DOHH2 (cell line): Measurements from ENCODE around the gene ASIC5.

Experiments
- H3F3A ChIP-seq: fragments of 200-600 bp; sonication (generic), shearing (Covaris generic); 2 replicates; pipeline ENCODE4 v1.6.0; 2016; ENCODE audit warnings: antibody characterized with exemption, mild to moderate bottlenecking; ENCODE audit not compliant: control insufficient read depth, insufficient read depth
- H3K27ac ChIP-seq: fragments of 200-600 bp; sonication (generic); 2 replicates; pipeline ENCODE4 v1.5.1; 2014; ENCODE audit warnings: low read depth, mild to moderate bottlenecking, low read length, moderate library complexity
- H3K27me3 ChIP-seq: fragments of 200-600 bp; sonication (generic); 2 replicates; pipeline ENCODE4 v1.6.1; 2014; ENCODE audit warnings: mild to moderate bottlenecking, low read length, mixed read lengths; ENCODE audit not compliant: control insufficient read depth
- H3K36me3 ChIP-seq: fragments of 200-600 bp; sonication (generic); 2 replicates; pipeline ENCODE4 v1.6.1; 2014; ENCODE audit warnings: mild to moderate bottlenecking, low read length, moderate library complexity, mixed read lengths; ENCODE audit not compliant: control insufficient read depth
- H3K4me1 ChIP-seq: fragments of 200-600 bp; sonication (generic); 2 replicates; pipeline ENCODE4 v1.6.1; 2014; ENCODE audit warnings: mild to moderate bottlenecking, low read length, mixed read lengths; ENCODE audit not compliant: control insufficient read depth
- H3K4me2 ChIP-seq: fragments of 200-600 bp; sonication (generic); 2 replicates; pipeline ENCODE4 v1.6.0; 2014; ENCODE audit warnings: mild to moderate bottlenecking, low read length, moderate library complexity
- H3K4me3 ChIP-seq: fragments of 200-600 bp; sonication (generic); 2 replicates; pipeline ENCODE4 v1.5.1; 2014; ENCODE audit warnings: mild to moderate bottlenecking, low read length, mixed read lengths
- H3K79me2 ChIP-seq: fragments of 200-600 bp; sonication (generic); 2 replicates; pipeline ENCODE4 v1.6.1; 2014; ENCODE audit warnings: mild to moderate bottlenecking, low read length, mixed read lengths; ENCODE audit not compliant: control insufficient read depth
- H3K9me2 ChIP-seq: fragments of 200-600 bp; sonication (generic); replicated peaks from 2 replicates; pipeline ENCODE4 v1.6.1; 2014; ENCODE audit warnings: mild to moderate bottlenecking, low read length, mixed read lengths; ENCODE audit not compliant: control insufficient read depth
- H3K9me3 ChIP-seq: fragments of 200-600 bp; sonication (generic); 2 replicates; pipeline ENCODE4 v1.6.1; 2014; ENCODE audit warnings: antibody characterized with exemption, low read length, mixed read lengths; ENCODE audit not compliant: control insufficient read depth, insufficient read depth
- H4K20me1 ChIP-seq: fragments of 200-600 bp; sonication (generic); 2 replicates; pipeline ENCODE4 v1.6.0; 2014; ENCODE audit warnings: low read depth, mild to moderate bottlenecking, antibody characterized with exemption, low read length, moderate library complexity; ENCODE audit not compliant: control insufficient read depth, insufficient read depth
- EZH2phosphoT487 ChIP-seq: fragments of 200-600 bp; sonication (generic); IDR thresholded peaks from 2 replicates; pipeline ENCODE4 v1.6.1; 2017; ENCODE audit warnings: borderline replicate concordance, mild to moderate bottlenecking, antibody characterized with exemption, low read length, moderate library complexity, mixed read lengths
- TF ChIP-seq, protein P1 (sequence below): fragments of 200-600 bp; sonication (generic); IDR thresholded peaks from one replicate; pipeline ENCODE4 v1.5.1; 2014; ENCODE audit warnings: antibody characterized with exemption, mild to moderate bottlenecking, low read depth, low read length; ENCODE audit not compliant: poor library complexity, severe bottlenecking

Gene ASIC5

GRCh38 chr4:155846929-155847328 lies 19.1 kb downstream of the ASIC5 start:
- Histone ChIP-seq H3K36me3 (no peaks in the 10 kb centered on the region), H3K4me2 (no peak overlapping the region), H3K9me3 (no peaks in the 10 kb centered on the region), H3F3A (no peaks in the 10 kb centered on the region), H3K4me1 (no peaks in the 10 kb centered on the region), H3K4me3 (no peak overlapping the region), H3K27ac (no peak overlapping the region), H4K20me1 (no peaks in the 10 kb centered on the region), H3K79me2 (no peaks in the 10 kb centered on the region), H3K9me2 (no peaks in the 10 kb centered on the region), H3K27me3 (no peaks in the 10 kb centered on the region)
- TF ChIP-seq, protein P1, sequence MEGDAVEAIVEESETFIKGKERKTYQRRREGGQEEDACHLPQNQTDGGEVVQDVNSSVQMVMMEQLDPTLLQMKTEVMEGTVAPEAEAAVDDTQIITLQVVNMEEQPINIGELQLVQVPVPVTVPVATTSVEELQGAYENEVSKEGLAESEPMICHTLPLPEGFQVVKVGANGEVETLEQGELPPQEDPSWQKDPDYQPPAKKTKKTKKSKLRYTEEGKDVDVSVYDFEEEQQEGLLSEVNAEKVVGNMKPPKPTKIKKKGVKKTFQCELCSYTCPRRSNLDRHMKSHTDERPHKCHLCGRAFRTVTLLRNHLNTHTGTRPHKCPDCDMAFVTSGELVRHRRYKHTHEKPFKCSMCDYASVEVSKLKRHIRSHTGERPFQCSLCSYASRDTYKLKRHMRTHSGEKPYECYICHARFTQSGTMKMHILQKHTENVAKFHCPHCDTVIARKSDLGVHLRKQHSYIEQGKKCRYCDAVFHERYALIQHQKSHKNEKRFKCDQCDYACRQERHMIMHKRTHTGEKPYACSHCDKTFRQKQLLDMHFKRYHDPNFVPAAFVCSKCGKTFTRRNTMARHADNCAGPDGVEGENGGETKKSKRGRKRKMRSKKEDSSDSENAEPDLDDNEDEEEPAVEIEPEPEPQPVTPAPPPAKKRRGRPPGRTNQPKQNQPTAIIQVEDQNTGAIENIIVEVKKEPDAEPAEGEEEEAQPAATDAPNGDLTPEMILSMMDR: no peak
- no peak for TF ChIP-seq EZH2phosphoT487

GRCh38 chr4:155842080-155842479 lies 24.0 kb downstream of the ASIC5 start:
- Histone ChIP-seq H3K4me1 (no peaks in the 10 kb centered on the region), H3K4me2 (no peak overlapping the region), H4K20me1 (no peaks in the 10 kb centered on the region), H3K9me3 (no peaks in the 10 kb centered on the region), H3K27me3 (no peaks in the 10 kb centered on the region), H3K27ac (no peak overlapping the region), H3F3A (no peaks in the 10 kb centered on the region), H3K9me2 (no peaks in the 10 kb centered on the region), H3K36me3 (no peaks in the 10 kb centered on the region), H3K4me3 (no peak overlapping the region), H3K79me2 (no peaks in the 10 kb centered on the region)
- TF ChIP-seq EZH2phosphoT487: no peak
- TF ChIP-seq, protein P1: no peak

DNA sequence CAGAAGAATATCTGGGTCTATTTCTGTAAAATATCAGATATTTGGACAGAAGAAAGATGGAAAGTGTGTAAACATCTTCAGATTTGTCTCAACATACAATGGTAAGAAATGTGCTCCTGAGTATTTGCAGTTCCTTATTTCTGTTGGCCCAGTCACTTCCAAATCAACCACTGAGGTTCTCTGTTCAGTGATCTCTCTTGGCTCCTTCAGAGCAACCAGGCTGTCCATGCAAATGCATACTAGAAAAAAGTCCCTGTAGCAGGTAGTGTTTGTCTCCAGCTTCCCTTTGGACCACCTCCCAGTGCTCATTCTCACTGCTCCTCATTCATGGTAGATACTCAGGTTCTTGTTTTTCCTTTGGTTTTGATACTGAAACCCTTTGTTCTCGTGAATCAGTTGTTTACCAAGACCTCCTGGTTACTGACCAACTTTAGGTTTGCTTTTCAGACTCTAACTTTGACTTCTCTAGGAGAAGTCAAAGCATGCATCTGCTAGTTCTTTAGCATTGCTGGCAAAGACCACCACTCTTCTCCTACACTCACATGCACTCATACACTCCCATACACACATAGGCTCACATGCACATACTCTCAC lies 28.8 kb downstream of the ASIC5 start:
- no peaks in the 10 kb centered on the region for H4K20me1 ChIP-seq
- H3K36me3 ChIP-seq: no peaks in the 10 kb centered on the region
- no peak overlapping the region for H3K4me2 ChIP-seq
- TF ChIP-seq, protein P1: no peak
- TF ChIP-seq EZH2phosphoT487: no peak
- H3K4me1 ChIP-seq: no peaks in the 10 kb centered on the region
- H3K27ac ChIP-seq: no peak overlapping the region
- no peaks in the 10 kb centered on the region for H3K9me3 ChIP-seq
- H3F3A ChIP-seq: no peaks in the 10 kb centered on the region
- no peaks in the 10 kb centered on the region for H3K79me2 ChIP-seq
- H3K27me3 ChIP-seq: no peaks in the 10 kb centered on the region
- no peaks in the 10 kb centered on the region for H3K9me2 ChIP-seq
- no peak overlapping the region for H3K4me3 ChIP-seq
